Measurements from ENCODE around the gene RPS19BP1.
"Not testable (repeated sequence)": the region's sequence is repeated elsewhere in the genome, so short reads cannot be mapped to it uniquely, and the experiment has no call there.

DNA sequence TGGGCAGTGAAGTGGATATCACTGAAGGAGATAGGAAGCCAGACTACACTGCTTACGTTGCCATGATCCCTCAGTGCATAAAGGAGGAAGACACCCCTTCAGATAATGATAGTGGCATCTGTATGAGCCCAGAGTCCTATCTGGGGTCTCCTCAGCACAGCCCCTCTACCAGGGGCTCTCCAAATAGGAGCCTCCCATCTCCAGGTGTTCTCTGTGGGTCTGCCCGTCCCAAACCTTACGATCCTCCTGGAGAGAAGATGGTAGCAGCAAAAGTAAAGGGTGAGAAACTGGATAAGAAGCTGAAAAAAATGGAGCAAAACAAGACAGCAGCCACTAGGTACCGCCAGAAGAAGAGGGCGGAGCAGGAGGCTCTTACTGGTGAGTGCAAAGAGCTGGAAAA is 10.5 kb downstream of the RPS19BP1 start:
- TF ChIP-seq, protein P1, sequence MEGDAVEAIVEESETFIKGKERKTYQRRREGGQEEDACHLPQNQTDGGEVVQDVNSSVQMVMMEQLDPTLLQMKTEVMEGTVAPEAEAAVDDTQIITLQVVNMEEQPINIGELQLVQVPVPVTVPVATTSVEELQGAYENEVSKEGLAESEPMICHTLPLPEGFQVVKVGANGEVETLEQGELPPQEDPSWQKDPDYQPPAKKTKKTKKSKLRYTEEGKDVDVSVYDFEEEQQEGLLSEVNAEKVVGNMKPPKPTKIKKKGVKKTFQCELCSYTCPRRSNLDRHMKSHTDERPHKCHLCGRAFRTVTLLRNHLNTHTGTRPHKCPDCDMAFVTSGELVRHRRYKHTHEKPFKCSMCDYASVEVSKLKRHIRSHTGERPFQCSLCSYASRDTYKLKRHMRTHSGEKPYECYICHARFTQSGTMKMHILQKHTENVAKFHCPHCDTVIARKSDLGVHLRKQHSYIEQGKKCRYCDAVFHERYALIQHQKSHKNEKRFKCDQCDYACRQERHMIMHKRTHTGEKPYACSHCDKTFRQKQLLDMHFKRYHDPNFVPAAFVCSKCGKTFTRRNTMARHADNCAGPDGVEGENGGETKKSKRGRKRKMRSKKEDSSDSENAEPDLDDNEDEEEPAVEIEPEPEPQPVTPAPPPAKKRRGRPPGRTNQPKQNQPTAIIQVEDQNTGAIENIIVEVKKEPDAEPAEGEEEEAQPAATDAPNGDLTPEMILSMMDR (IDR thresholded peaks at IDR 0.05): not testable (repeated sequence)
- TF ChIP-seq EZH2, EZH2phosphoT487 (IDR thresholded peaks at IDR 0.05): not testable (repeated sequence)
